Measurements from ENCODE around the gene PRELP.

PRELP gene

GRCh38 chr1:203521074-203521794 is 45.6 kb downstream of the PRELP start:
- Histone ChIP-seq H3K36me3 (replicated peaks; ENCODE audit: low read depth, low read length) (no peaks in the 10 kb centered on the region), H2AFZ (ENCODE audit: low read depth, low read length) (no peak overlapping the region), H3K4me2 (ENCODE audit: low read length) (no peak overlapping the region), H3K4me1 (ENCODE audit: low read length) (no peaks in the 10 kb centered on the region), H3K79me2 (ENCODE audit: low read length) (no peaks in the 10 kb centered on the region), H3K9ac (ENCODE audit: low read length) (no peak overlapping the region), H3K27ac (ENCODE audit: low read length) (no peak overlapping the region), H3K9me3 (ENCODE audit: insufficient read depth, low read length) (no peaks in the 10 kb centered on the region), H3K4me3 (ENCODE audit: low read length) (no peak overlapping the region), H4K20me1 (ENCODE audit: insufficient read depth, low read length) (no peaks in the 10 kb centered on the region), H3K27me3 (ENCODE audit: low read depth, low read length) (no peaks in the 10 kb centered on the region)
- TF ChIP-seq, protein P1, sequence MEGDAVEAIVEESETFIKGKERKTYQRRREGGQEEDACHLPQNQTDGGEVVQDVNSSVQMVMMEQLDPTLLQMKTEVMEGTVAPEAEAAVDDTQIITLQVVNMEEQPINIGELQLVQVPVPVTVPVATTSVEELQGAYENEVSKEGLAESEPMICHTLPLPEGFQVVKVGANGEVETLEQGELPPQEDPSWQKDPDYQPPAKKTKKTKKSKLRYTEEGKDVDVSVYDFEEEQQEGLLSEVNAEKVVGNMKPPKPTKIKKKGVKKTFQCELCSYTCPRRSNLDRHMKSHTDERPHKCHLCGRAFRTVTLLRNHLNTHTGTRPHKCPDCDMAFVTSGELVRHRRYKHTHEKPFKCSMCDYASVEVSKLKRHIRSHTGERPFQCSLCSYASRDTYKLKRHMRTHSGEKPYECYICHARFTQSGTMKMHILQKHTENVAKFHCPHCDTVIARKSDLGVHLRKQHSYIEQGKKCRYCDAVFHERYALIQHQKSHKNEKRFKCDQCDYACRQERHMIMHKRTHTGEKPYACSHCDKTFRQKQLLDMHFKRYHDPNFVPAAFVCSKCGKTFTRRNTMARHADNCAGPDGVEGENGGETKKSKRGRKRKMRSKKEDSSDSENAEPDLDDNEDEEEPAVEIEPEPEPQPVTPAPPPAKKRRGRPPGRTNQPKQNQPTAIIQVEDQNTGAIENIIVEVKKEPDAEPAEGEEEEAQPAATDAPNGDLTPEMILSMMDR (IDR thresholded peaks at IDR 0.05; ENCODE audit: low read depth, low read length): no peak
- TF ChIP-seq EZH2phosphoT487 (IDR thresholded peaks at IDR 0.05; ENCODE audit: low read depth): no peak

DNA sequence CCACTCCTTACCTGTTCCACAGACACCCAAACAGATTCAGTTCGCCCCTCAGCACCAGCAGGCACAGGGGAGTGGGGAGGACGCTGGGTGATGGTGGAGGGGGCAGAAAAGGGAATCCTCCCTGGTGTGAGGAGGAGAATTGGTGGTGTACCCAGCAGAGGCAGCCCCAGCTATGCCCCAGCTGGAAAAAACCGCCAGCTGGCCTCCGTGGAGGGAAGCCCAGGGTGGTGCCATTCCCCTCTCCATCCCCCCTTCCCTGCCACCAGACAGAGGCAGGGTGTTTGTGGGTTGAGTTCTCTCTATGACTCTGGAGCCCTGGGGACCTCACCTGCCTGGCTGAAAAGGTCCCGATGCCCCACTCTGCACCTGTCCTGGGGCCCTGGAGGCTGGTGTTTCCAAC is 46.2 kb downstream of the PRELP start:
- Histone ChIP-seq H3K27me3 (ENCODE audit: low read depth, low read length) (no peaks in the 10 kb centered on the region), H3K9ac (ENCODE audit: low read length) (no peak overlapping the region)

DNA sequence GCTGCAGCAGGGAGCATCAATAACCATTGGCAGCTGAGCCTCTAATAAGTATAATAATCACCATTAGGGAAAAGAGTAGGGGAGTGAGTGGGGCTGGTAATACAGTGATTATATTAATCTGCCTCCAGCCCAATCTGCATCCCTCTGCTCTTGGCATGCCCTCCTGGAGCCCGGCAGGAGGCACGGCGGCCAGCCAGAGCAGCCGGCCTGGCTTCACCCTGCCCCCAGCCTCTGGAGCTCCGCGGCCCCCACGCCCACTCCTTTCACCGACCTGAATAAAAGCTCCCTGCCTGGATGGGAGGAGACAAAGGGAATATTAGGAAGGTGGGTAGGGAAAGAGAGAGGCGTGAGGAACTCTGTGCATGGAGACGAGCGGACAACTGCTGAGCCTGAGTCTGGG is 46.6 kb downstream of the PRELP start:
- no peaks in the 10 kb centered on the region for H3K79me2 ChIP-seq (ENCODE audit: low read length)
- no peaks in the 10 kb centered on the region for H3K4me1 ChIP-seq (ENCODE audit: low read length)
- H3K4me2 ChIP-seq (ENCODE audit: low read length): no peak overlapping the region
- H3K27ac ChIP-seq (ENCODE audit: low read length): no peak overlapping the region
- TF ChIP-seq, protein P1 (IDR thresholded peaks at IDR 0.05; ENCODE audit: low read depth, low read length): no peak
- TF ChIP-seq EZH2phosphoT487 (IDR thresholded peaks at IDR 0.05; ENCODE audit: low read depth): no peak
- no peaks in the 10 kb centered on the region for H3K27me3 ChIP-seq (ENCODE audit: low read depth, low read length)
- H4K20me1 ChIP-seq (ENCODE audit: insufficient read depth, low read length): no peaks in the 10 kb centered on the region
- no peak overlapping the region for H3K4me3 ChIP-seq (ENCODE audit: low read length)
- H3K36me3 ChIP-seq (replicated peaks; ENCODE audit: low read depth, low read length): no peaks in the 10 kb centered on the region
- H3K9ac ChIP-seq (ENCODE audit: low read length): no peak overlapping the region
- no peaks in the 10 kb centered on the region for H3K9me3 ChIP-seq (ENCODE audit: insufficient read depth, low read length)
- H2AFZ ChIP-seq (ENCODE audit: low read depth, low read length): no peak overlapping the region

More for the DNA sequence above, 46.2 kb downstream of the PRELP start:
- Histone ChIP-seq H3K9me3 (ENCODE audit: insufficient read depth, low read length) (no peaks in the 10 kb centered on the region), H3K27ac (ENCODE audit: low read length) (no peak overlapping the region), H3K4me3 (ENCODE audit: low read length) (no peak overlapping the region), H3K79me2 (ENCODE audit: low read length) (no peaks in the 10 kb centered on the region), H3K36me3 (replicated peaks; ENCODE audit: low read depth, low read length) (no peaks in the 10 kb centered on the region), H2AFZ (ENCODE audit: low read depth, low read length) (no peak overlapping the region), H4K20me1 (ENCODE audit: insufficient read depth, low read length) (no peaks in the 10 kb centered on the region), H3K4me2 (ENCODE audit: low read length) (no peak overlapping the region), H3K4me1 (ENCODE audit: low read length) (no peaks in the 10 kb centered on the region)
- TF ChIP-seq EZH2phosphoT487 (IDR thresholded peaks at IDR 0.05; ENCODE audit: low read depth): no peak
- TF ChIP-seq, protein P1 (IDR thresholded peaks at IDR 0.05; ENCODE audit: low read depth, low read length): no peak

DNA sequence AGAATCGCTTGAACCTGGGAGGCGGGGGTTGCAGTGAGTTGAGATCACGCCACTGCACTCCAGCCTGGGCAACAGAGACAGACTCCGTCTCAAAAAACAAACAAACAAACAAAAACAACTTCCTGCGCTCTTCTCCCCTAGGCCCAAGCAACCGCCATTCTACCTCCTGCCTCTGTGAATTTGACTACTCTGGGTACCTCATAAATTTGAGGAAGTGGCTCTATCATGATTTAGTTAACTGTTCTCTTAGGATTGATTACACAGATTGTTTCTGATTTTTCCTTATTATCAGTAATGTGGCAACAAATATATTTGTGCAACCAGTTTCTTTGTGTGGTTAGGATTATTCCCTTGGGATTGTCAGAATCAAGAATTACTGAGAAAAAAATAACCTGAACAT is 48.1 kb downstream of the PRELP start:
- H3K9ac ChIP-seq (ENCODE audit: low read length): no peak overlapping the region
- H3K27ac ChIP-seq (ENCODE audit: low read length): no peak overlapping the region
- H3K4me1 ChIP-seq (ENCODE audit: low read length): no peaks in the 10 kb centered on the region
- H3K79me2 ChIP-seq (ENCODE audit: low read length): no peaks in the 10 kb centered on the region
- no peaks in the 10 kb centered on the region for H3K27me3 ChIP-seq (ENCODE audit: low read depth, low read length)
- no peak overlapping the region for H2AFZ ChIP-seq (ENCODE audit: low read depth, low read length)
- TF ChIP-seq EZH2phosphoT487 (IDR thresholded peaks at IDR 0.05; ENCODE audit: low read depth): no peak
- TF ChIP-seq, protein P1 (IDR thresholded peaks at IDR 0.05; ENCODE audit: low read depth, low read length): no peak
- H3K36me3 ChIP-seq (replicated peaks; ENCODE audit: low read depth, low read length): no peaks in the 10 kb centered on the region
- H3K4me3 ChIP-seq (ENCODE audit: low read length): no peak overlapping the region
- no peaks in the 10 kb centered on the region for H3K9me3 ChIP-seq (ENCODE audit: insufficient read depth, low read length)
- H3K4me2 ChIP-seq (ENCODE audit: low read length): no peak overlapping the region
- no peaks in the 10 kb centered on the region for H4K20me1 ChIP-seq (ENCODE audit: insufficient read depth, low read length)

Data from OCI-LY3 (cell line).